Suprapubic skin (tissue), 4 donors: ENCODE measurements around the gene TMUB1.

Experiments
- EP300 ChIP-seq: sonication (generic); formaldehyde crosslinking; IDR thresholded peaks from one replicate; pipeline ENCODE4 v1.6.1; 2017; ENCODE audit warnings: antibody characterized with exemption
- POLR2A ChIP-seq, 2 donors: fragments of 450-650 bp; IDR thresholded peaks; one replicate each; pipeline ENCODE4 v1.6.1; 2017; ENCODE audit warnings: antibody characterized with exemption in 2 of 2, mild to moderate bottlenecking in 2 of 2, moderate library complexity in 2 of 2
- POLR2AphosphoS5 ChIP-seq, 3 donors: sonication (generic); formaldehyde crosslinking; IDR thresholded peaks; one replicate each; pipeline ENCODE4 v1.6.1; 2017; ENCODE audit warnings: antibody characterized with exemption in 3 of 3
- TF ChIP-seq, protein P1 (sequence below), 2 donors: fragments of 200-600 bp in 1 of 2; fragments of 450-650 bp in 1 of 2; sonication (generic) in 1 of 2; IDR thresholded peaks; one replicate each; pipeline ENCODE4 v1.5.1; 2016 to 2019; ENCODE audit warnings: antibody characterized with exemption in 2 of 2, mild to moderate bottlenecking in 1 of 2, moderate library complexity in 1 of 2

DNA sequence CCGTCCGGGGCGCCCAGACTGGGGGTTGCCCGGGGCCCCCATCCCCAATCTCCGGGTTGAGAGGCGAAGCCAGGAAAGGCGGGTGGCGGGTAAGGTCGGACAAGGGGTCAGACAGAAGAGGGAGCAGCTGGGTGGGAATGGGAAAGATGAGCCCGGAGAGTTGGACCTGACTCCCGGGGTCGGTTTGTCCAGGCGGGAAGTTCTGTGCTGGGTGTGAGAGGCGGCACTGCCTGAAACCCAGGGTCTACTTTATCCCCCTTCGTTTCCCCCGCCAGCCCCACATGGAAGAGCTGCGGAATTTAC is 23.2 kb downstream of the TMUB1 start:
- TF ChIP-seq, protein P1, sequence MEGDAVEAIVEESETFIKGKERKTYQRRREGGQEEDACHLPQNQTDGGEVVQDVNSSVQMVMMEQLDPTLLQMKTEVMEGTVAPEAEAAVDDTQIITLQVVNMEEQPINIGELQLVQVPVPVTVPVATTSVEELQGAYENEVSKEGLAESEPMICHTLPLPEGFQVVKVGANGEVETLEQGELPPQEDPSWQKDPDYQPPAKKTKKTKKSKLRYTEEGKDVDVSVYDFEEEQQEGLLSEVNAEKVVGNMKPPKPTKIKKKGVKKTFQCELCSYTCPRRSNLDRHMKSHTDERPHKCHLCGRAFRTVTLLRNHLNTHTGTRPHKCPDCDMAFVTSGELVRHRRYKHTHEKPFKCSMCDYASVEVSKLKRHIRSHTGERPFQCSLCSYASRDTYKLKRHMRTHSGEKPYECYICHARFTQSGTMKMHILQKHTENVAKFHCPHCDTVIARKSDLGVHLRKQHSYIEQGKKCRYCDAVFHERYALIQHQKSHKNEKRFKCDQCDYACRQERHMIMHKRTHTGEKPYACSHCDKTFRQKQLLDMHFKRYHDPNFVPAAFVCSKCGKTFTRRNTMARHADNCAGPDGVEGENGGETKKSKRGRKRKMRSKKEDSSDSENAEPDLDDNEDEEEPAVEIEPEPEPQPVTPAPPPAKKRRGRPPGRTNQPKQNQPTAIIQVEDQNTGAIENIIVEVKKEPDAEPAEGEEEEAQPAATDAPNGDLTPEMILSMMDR (IDR thresholded peaks at IDR 0.05): no peak
- TF ChIP-seq POLR2A (IDR thresholded peaks at IDR 0.05) (no peak), POLR2AphosphoS5 (IDR thresholded peaks at IDR 0.05) (no peak), EP300 (no peak)
